Left lung (tissue), 10 donors: ENCODE measurements around the gene DMRTC2. TPM values are rescaled to one million over a fixed set of nuclear protein-coding genes. Genes with fewer than 3 reads are reported as not detected.
A peak's percentile ranks its signal among the peaks of the same experiment; 100 is the strongest.

ENCODE experiments used
- ATAC-seq: fragments of 200-7000 bp; cut with Tn5 transposase; one replicate; pipeline ENCODE4 v1.9.1; 2020; ENCODE audit warnings: moderate library complexity
- DNase-seq, 4 donors: peaks; one replicate each; pipeline ENCODE4 v3.0.0-alpha.2; 2013 to 2020
- H3K27ac ChIP-seq, 2 donors: fragments of 200-600 bp; sonication (generic) in 1 of 2; one replicate each; pipeline versions ENCODE4 v1.5.0 to v1.8.0; 2020 to 2021
- H3K27me3 ChIP-seq, 2 donors: fragments of 200-600 bp; sonication (generic) in 1 of 2; one replicate each; pipeline versions ENCODE4 v1.5.0 to v1.8.0; 2020 to 2021
- H3K36me3 ChIP-seq, 2 donors: fragments of 200-600 bp; sonication (generic) in 1 of 2; one replicate each; pipeline versions ENCODE4 v1.5.0 to v1.8.0; 2020 to 2021
- H3K4me1 ChIP-seq, 2 donors: fragments of 200-600 bp; one replicate each; pipeline ENCODE4 v1.8.0; 2021
- H3K4me3 ChIP-seq, 2 donors: fragments of 200-600 bp; sonication (generic) in 1 of 2; one replicate each; pipeline versions ENCODE4 v1.5.0 to v1.8.0; 2020 to 2021; ENCODE audit warnings: mild to moderate bottlenecking in 1 of 2
- H3K9me3 ChIP-seq, 2 donors: fragments of 200-600 bp; sonication (generic) in 1 of 2; one replicate each; pipeline versions ENCODE4 v1.5.0 to v1.8.0; 2020 to 2021
- CTCF ChIP-seq, 2 donors: fragments of 200-600 bp; sonication (generic) in 1 of 2; IDR thresholded peaks; one replicate each; pipeline versions ENCODE4 v1.5.0 to v1.8.0; 2021; ENCODE audit warnings: antibody characterized with exemption in 2 of 2
- intact Hi-C, 2 donors: fragments of 100-400 bp; cut with DNase I; formaldehyde crosslinking; loops; one replicate each; pipeline versions ENCODE4 v1.11.2 to v1.14.2; 2022
- polyA plus RNA-seq, 6 donors: library from polyadenylated mRNA; unstranded; fragments of 120-200 nt; gene quantifications; one replicate each; pipeline ENCODE4 v1.2.1, GENCODE V29; 2013; ENCODE audit not compliant: insufficient read length in 6 of 6
- total RNA-seq, 2 donors: library from RNA; stranded (reverse); fragmentation: NEBNext Ultra II Directional; extraction: Animal tissue kit (Norgen Biotek cat#: 25700); gene quantifications; one replicate each; pipeline ENCODE4 v1.2.1, GENCODE V29; 2021
- donor health status: DM: no; HTN: yes; CAD: no.
- donor health status: DM: no; HTN: no; CAD: no.

DMRTC2 gene
- total and polyA plus RNA-seq, 8 donors: not detected

- DNase-seq: peak in 1 of 4 donors; percentile 47
- intact Hi-C loops: no loop called here
- no peak for ATAC-seq
- Histone ChIP-seq H3K9me3 (no peaks in the 10 kb centered on the region), H3K27me3 (no peaks in the 10 kb centered on the region), H3K36me3 (peaks cover 0 to 11% of the 10 kb centered on the region in 2 donors), H3K27ac (peak within 1 kb of the TSS in 1 of 2 donors; percentile 78), H3K4me3 (no peak within 1 kb of the TSS), H3K4me1 (peaks cover 6 to 67% of the 10 kb centered on the region in 2 donors)
- TF ChIP-seq CTCF (IDR thresholded peaks at IDR 0.05): no peak
Measured at GRCh38 chr19:41876847-41877832, 32.3 kb downstream of the DMRTC2 start, which contains the start of gene CD79A. TSS of gene CD79A (plus strand) at chr19:41877279. CDS start at chr19:41877305, 26 bp downstream.

- DNase-seq: no peak
- intact Hi-C loops: no loop called here
- TF ChIP-seq CTCF (IDR thresholded peaks at IDR 0.05): no peak
- H3K4me1 ChIP-seq: peaks cover 9 to 62% of the 10 kb centered on the region in 2 donors
- no peaks in the 10 kb centered on the region for H3K9me3 ChIP-seq
- H3K4me3 ChIP-seq: no peak overlapping the region
- no peak for ATAC-seq
- peaks cover 0 to under 1% of the 10 kb centered on the region in 2 donors for H3K36me3 ChIP-seq
- no peaks in the 10 kb centered on the region for H3K27me3 ChIP-seq
- peak overlapping the region in 1 of 2 donors; percentile 78 for H3K27ac ChIP-seq
Measured at GRCh38 chr19:41877916-41878905, 33.4 kb downstream of the DMRTC2 start.

DNA sequence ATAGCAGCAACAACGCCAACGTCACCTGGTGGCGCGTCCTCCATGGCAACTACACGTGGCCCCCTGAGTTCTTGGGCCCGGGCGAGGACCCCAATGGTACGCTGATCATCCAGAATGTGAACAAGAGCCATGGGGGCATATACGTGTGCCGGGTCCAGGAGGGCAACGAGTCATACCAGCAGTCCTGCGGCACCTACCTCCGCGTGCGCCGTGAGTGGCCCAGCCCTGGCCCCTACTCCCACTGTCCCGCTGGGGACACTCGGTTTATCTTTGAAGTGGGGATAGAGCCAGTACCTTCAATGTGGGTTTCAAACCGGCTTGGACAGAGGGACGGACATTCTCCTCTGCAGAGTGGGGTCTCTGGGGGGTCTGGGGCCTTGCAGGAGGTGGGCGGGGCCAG, 34.2 kb downstream of the DMRTC2 start:
- no peaks in the 10 kb centered on the region for H3K27me3 ChIP-seq

GRCh38 chr19:41879670-41880328, 35.0 kb downstream of the DMRTC2 start:
- ATAC-seq (no peak), DNase-seq (no peak)
- H3K4me1 ChIP-seq: peaks cover 9 to 52% of the 10 kb centered on the region in 2 donors
- no peaks in the 10 kb centered on the region for H3K36me3 ChIP-seq
- intact Hi-C loops: no loop called here
- H3K27ac ChIP-seq: no peak overlapping the region
- no peak overlapping the region for H3K4me3 ChIP-seq
- TF ChIP-seq CTCF (IDR thresholded peaks at IDR 0.05): no peak
- no peaks in the 10 kb centered on the region for H3K9me3 ChIP-seq
- H3K27me3 ChIP-seq: no peaks in the 10 kb centered on the region

More for the DNA sequence above, 34.2 kb downstream of the DMRTC2 start:
- H3K9me3 ChIP-seq: no peaks in the 10 kb centered on the region
- no peaks in the 10 kb centered on the region for H3K36me3 ChIP-seq
- DNase-seq (no peak), ATAC-seq (no peak)
- no peak overlapping the region for H3K27ac ChIP-seq
- peaks cover 6 to 54% of the 10 kb centered on the region in 2 donors for H3K4me1 ChIP-seq
- TF ChIP-seq CTCF (IDR thresholded peaks at IDR 0.05): no peak
- H3K4me3 ChIP-seq: no peak overlapping the region
- intact Hi-C loops: no loop called here
